Measurements from ENCODE around the gene IGSF11.

GRCh38 chr3:118886708-118887107 is 147.9 kb downstream of the IGSF11 start:
- no peak for TF ChIP-seq CTCF (IDR thresholded peaks at IDR 0.05)
- TF ChIP-seq POLR2A (IDR thresholded peaks at IDR 0.05): no peak
- TF ChIP-seq POLR2AphosphoS5 (IDR thresholded peaks at IDR 0.05; ENCODE audit: insufficient read depth in 1 of 2, low read depth in 1 of 2): no peak

All from vagina (tissue), 2 donors.